GM21528 (cell line): ENCODE data around the gene RSPH1.

ENCODE experiments used
- ATAC-seq: cut with Tn5 transposase; IDR thresholded peaks from one replicate; pipeline ENCODE4 v1.9.1; 2021; ENCODE audit warnings: mild to moderate bottlenecking, moderate library complexity; ENCODE audit not compliant: unreplicated experiment, low FRiP score

The RSPH1 gene

GRCh38 chr21:42452401-42453223 is 43.4 kb downstream of the RSPH1 start:
- ATAC-seq: no peak

- no peak for ATAC-seq
These were observed 44.1 kb downstream of the RSPH1 start for GRCh38 chr21:42451941-42452340.

GRCh38 chr21:42448686-42449085 is 47.3 kb downstream of the RSPH1 start:
- no peak for ATAC-seq

GRCh38 chr21:42447732-42448131 is 48.3 kb downstream of the RSPH1 start:
- ATAC-seq: no peak

- no peak for ATAC-seq
These were observed 48.8 kb downstream of the RSPH1 start for GRCh38 chr21:42447182-42447581.

GRCh38 chr21:42446531-42446930 is 49.5 kb downstream of the RSPH1 start:
- no peak for ATAC-seq

- no peak for ATAC-seq
These were observed 50.7 kb downstream of the RSPH1 start for GRCh38 chr21:42445311-42445710.

GRCh38 chr21:42444745-42445059 is 51.3 kb downstream of the RSPH1 start:
- no peak for ATAC-seq

GRCh38 chr21:42443876-42444744 is 51.9 kb downstream of the RSPH1 start:
- ATAC-seq: no peak

- no peak for ATAC-seq
These were observed 52.7 kb downstream of the RSPH1 start for GRCh38 chr21:42443181-42443785.

- no peak for ATAC-seq
These were observed 54.1 kb downstream of the RSPH1 start for GRCh38 chr21:42441963-42442362.

- ATAC-seq: no peak
These were observed 55.7 kb downstream of the RSPH1 start for GRCh38 chr21:42440187-42440792.

- ATAC-seq: no peak
These were observed 56.5 kb downstream of the RSPH1 start for GRCh38 chr21:42439284-42440186.

GRCh38 chr21:42438316-42439205 is 57.5 kb downstream of the RSPH1 start:
- no peak for ATAC-seq

GRCh38 chr21:42437786-42438185 is 58.2 kb downstream of the RSPH1 start:
- no peak for ATAC-seq

- no peak for ATAC-seq
These were observed 59.1 kb downstream of the RSPH1 start for GRCh38 chr21:42436914-42437313.

GRCh38 chr21:42435833-42436232 is 60.2 kb downstream of the RSPH1 start:
- ATAC-seq: no peak

- no peak for ATAC-seq
These were observed 60.6 kb downstream of the RSPH1 start for GRCh38 chr21:42435401-42435800.

GRCh38 chr21:42434884-42435283 is 61.1 kb downstream of the RSPH1 start:
- ATAC-seq: no peak
